GM23338 (cell line): ENCODE measurements around the gene TMEM120B. TPM values are rescaled to one million over a fixed set of nuclear protein-coding genes. Genes with fewer than 3 reads are reported as not detected.

ENCODE experiments used
- ATAC-seq: fragments of 200-7000 bp; cut with Tn5 transposase; 3 replicates; pipeline ENCODE4 v1.9.1; 2020
- DNase-seq: peaks from one replicate; pipeline ENCODE4 v3.0.0-alpha.2; 2015; ENCODE audit warnings: low spot score
- H2AFZ ChIP-seq: fragments of 200-600 bp; sonication (generic); 2 replicates; pipeline ENCODE4 v1.8.0; 2016; ENCODE audit warnings: antibody characterized with exemption, mild to moderate bottlenecking, moderate library complexity
- H3F3A ChIP-seq: fragments of 200-600 bp; sonication (generic); replicated peaks from 2 replicates; pipeline ENCODE4 v1.8.0; 2017; ENCODE audit warnings: antibody characterized with exemption, mixed run types, low read depth
- H3K27ac ChIP-seq: fragments of 200-600 bp; sonication (generic); 2 replicates; pipeline ENCODE4 v1.6.1; 2016; ENCODE audit warnings: low read depth
- H3K27me3 ChIP-seq: fragments of 200-600 bp; sonication (generic); 2 replicates; pipeline ENCODE4 v1.8.0; 2016; ENCODE audit warnings: mild to moderate bottlenecking, mixed run types, moderate library complexity; ENCODE audit not compliant: insufficient read depth
- H3K36me3 ChIP-seq: fragments of 200-600 bp; sonication (generic); 2 replicates; pipeline ENCODE4 v1.8.0; 2016; ENCODE audit warnings: mild to moderate bottlenecking; ENCODE audit not compliant: insufficient read depth
- H3K4me1 ChIP-seq: fragments of 200-600 bp; sonication (generic); 2 replicates; pipeline ENCODE4 v1.8.0; 2016; ENCODE audit warnings: mild to moderate bottlenecking, moderate library complexity; ENCODE audit not compliant: insufficient read depth
- H3K4me2 ChIP-seq: fragments of 200-600 bp; sonication (generic); 2 replicates; pipeline ENCODE4 v1.7.1; 2017; ENCODE audit warnings: mixed run types
- H3K4me3 ChIP-seq: fragments of 200-600 bp; sonication (generic); 2 replicates; pipeline ENCODE4 v1.6.1; 2016; ENCODE audit warnings: mixed run types
- H3K79me2 ChIP-seq: fragments of 200-600 bp; sonication (generic); replicated peaks from 2 replicates; pipeline ENCODE4 v1.8.0; 2017; ENCODE audit warnings: mild to moderate bottlenecking; ENCODE audit not compliant: insufficient read depth
- H3K9me2 ChIP-seq: fragments of 200-600 bp; sonication (generic); 2 replicates; pipeline ENCODE4 v1.8.0; 2017; ENCODE audit not compliant: insufficient read depth
- H4K20me1 ChIP-seq: fragments of 200-600 bp; sonication (generic); replicated peaks from 2 replicates; pipeline ENCODE4 v1.8.0; 2017; ENCODE audit warnings: mild to moderate bottlenecking; ENCODE audit not compliant: insufficient read depth
- H3K27ac Mint-ChIP-seq: 2 replicates; pipeline ENCODE4 v1.8.0; 2020; ENCODE audit warnings: inconsistent platforms, mild to moderate bottlenecking, moderate library complexity, mixed read lengths
- H3K27me3 Mint-ChIP-seq: 3 replicates; pipeline ENCODE4 v1.8.0; 2022; ENCODE audit warnings: low read depth, mild to moderate bottlenecking, moderate library complexity, mixed read lengths, inconsistent platforms; ENCODE audit not compliant: insufficient read depth, poor library complexity
- H3K36me3 Mint-ChIP-seq: 3 replicates; pipeline ENCODE4 v1.8.0; 2021; ENCODE audit warnings: low read depth, mild to moderate bottlenecking, inconsistent platforms, moderate library complexity, mixed read lengths
- H3K4me1 Mint-ChIP-seq: 3 replicates; pipeline ENCODE4 v1.8.0; 2020; ENCODE audit warnings: mild to moderate bottlenecking, inconsistent platforms, mixed read lengths
- H3K4me3 Mint-ChIP-seq: 3 replicates; pipeline ENCODE4 v1.8.0; 2021; ENCODE audit warnings: moderate library complexity, mild to moderate bottlenecking, inconsistent platforms, mixed read lengths
- H3K9me3 Mint-ChIP-seq: 3 replicates; pipeline ENCODE4 v1.8.0; 2020; ENCODE audit warnings: moderate library complexity, mild to moderate bottlenecking, inconsistent platforms, mixed read lengths
- CREB1 ChIP-seq: fragments of 250-450 bp; sonication (Bioruptor Pico); IDR thresholded peaks from 2 replicates; pipeline ENCODE4 v1.5.0; 2020; ENCODE audit warnings: low read depth, mild to moderate bottlenecking, moderate library complexity
- ETS1 ChIP-seq: IDR thresholded peaks from 2 replicates; pipeline ENCODE4 v1.6.1; 2016; ENCODE audit warnings: antibody characterized with exemption
- EZH2 ChIP-seq: fragments of 200-600 bp; sonication (generic); IDR thresholded peaks from one replicate; pipeline ENCODE4 v1.8.0; 2017; ENCODE audit warnings: antibody characterized with exemption, mild to moderate bottlenecking, low read depth; ENCODE audit not compliant: unreplicated experiment
- EZH2phosphoT487 ChIP-seq: fragments of 200-600 bp; sonication (generic); IDR thresholded peaks from one replicate; pipeline ENCODE4 v1.8.1; 2018; ENCODE audit warnings: antibody characterized with exemption; ENCODE audit not compliant: unreplicated experiment
- JUNB ChIP-seq: IDR thresholded peaks from one replicate; pipeline ENCODE4 v1.6.1; 2016; ENCODE audit warnings: antibody characterized with exemption; ENCODE audit not compliant: unreplicated experiment
- NANOG ChIP-seq: IDR thresholded peaks from 2 replicates; pipeline ENCODE4 v1.6.1; 2016; ENCODE audit warnings: antibody characterized with exemption, borderline replicate concordance
- POLR2AphosphoS5 ChIP-seq: IDR thresholded peaks from 2 replicates; pipeline ENCODE4 v1.6.1; 2016; ENCODE audit warnings: antibody characterized with exemption, low read depth
- REST ChIP-seq: IDR thresholded peaks from one replicate; pipeline ENCODE4 v1.6.1; 2018; ENCODE audit warnings: antibody characterized with exemption; ENCODE audit not compliant: unreplicated experiment
- STAT1 ChIP-seq: IDR thresholded peaks from one replicate; pipeline ENCODE4 v1.6.1; 2016; ENCODE audit warnings: antibody characterized with exemption; ENCODE audit not compliant: unreplicated experiment
- ZNF114 ChIP-seq: fragments of 250-450 bp; sonication (Bioruptor Pico); IDR thresholded peaks from 2 replicates; pipeline ENCODE4 v1.5.0; 2020; ENCODE audit warnings: mild to moderate bottlenecking, moderate library complexity
- ZNF331 ChIP-seq: fragments of 250-450 bp; sonication (Bioruptor Pico); IDR thresholded peaks from 2 replicates; pipeline ENCODE4 v1.5.0; 2020; ENCODE audit warnings: low read depth, mild to moderate bottlenecking, moderate library complexity
- ZNF462 ChIP-seq: fragments of 250-450 bp; sonication (Bioruptor Pico); IDR thresholded peaks from 2 replicates; pipeline ENCODE4 v1.5.0; 2020; ENCODE audit warnings: mild to moderate bottlenecking, moderate library complexity
- polyA plus RNA-seq: library from polyadenylated mRNA; unstranded; fragments of >200 nt; fragmentation: Nextera tagmentation; extraction: Ambion mirVana; gene quantifications from 2 replicates; pipeline ENCODE4 v1.2.1, GENCODE V29; 2016
- total RNA-seq: library from RNA; depleted of rRNA; stranded (reverse); fragments of >200 nt; shearing (Covaris generic); gene quantifications from 2 replicates; pipeline ENCODE4 v1.2.3, GENCODE V29; 2014
- TF ChIP-seq, protein P1 (sequence below), 2 experiments: fragments of 200-600 bp in 1 of 2; sonication (generic) in 1 of 2; conservative IDR thresholded peaks; 2 replicates each; pipeline versions ENCODE4 v1.5.1 to v1.6.1; 2016 to 2017; ENCODE audit warnings: antibody characterized with exemption in 2 of 2, low read depth in 2 of 2, mild to moderate bottlenecking in 2 of 2, moderate library complexity in 1 of 2

The TMEM120B gene
- total and polyA plus RNA-seq, 2 experiments from 2014 or later, result 15.0 to 36.0 TPM

DNA sequence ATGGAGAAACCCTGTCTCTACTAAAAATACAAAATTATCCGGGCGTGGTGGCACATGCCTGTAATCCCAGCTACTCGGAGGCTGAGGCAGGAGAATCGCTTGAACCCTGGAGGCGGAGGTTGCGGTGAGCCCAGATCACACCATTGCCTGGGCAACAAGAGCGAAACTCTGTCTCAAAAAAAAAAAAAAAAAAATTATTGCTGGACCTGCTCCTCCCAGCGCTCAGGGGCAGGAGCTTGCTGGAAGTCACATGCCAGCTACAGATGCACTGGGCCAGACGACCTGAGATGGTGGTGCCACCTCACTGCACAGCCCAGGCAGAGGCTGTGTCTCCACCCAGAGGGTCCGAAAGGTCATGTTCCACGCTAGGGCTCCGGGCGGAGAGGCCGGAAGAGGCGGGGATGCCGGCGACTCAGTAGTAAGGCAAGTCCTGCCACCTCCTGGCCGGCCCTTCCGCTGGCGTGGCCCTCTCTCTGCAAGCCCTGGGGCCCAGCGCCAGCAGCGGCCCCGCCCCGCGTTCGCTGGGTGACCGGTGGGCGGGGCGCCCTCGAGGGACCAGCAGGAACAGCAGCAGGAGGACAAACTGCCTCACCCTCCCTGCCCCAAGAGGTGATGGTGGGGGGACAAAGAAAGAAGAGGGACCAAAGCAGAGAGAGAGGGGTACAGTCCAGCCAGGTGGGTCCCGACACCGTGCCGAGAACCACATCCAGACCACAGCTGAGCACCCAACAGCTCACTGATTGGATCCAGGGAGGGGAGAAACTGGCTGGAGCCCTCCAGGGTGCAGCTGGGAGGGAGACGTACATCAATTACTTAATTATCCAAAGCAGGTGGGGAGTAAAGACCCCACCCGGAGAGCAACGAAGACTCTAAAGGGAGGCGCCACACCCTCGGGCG lies 84.6 kb downstream of the TMEM120B start:
- Histone ChIP-seq H4K20me1 (peaks cover 9% of the 10 kb centered on the region; the same call in 1 of the 2 replicates), H3K36me3 (no peaks in the 10 kb centered on the region), H3K27ac (peak overlapping the region; percentile 81), H3K4me2 (peak overlapping the region; percentile 82), H3K4me3 (peak overlapping the region; percentile 53), H3K9me2 (no peaks in the 10 kb centered on the region), H3K27me3 (no peaks in the 10 kb centered on the region), H3K4me1 (peaks cover 42% of the 10 kb centered on the region), H2AFZ (no peak overlapping the region), H3F3A (peaks cover 40% of the 10 kb centered on the region), H3K79me2 (peaks cover 38% of the 10 kb centered on the region)
- Mint-ChIP-seq H3K4me3 (peak overlapping the region; percentile 61), H3K36me3 (peaks cover 42% of the 10 kb centered on the region), H3K27ac (peak overlapping the region; percentile 85), H3K9me3 (peaks cover 5% of the 10 kb centered on the region; the same call in 1 of the 3 replicates), H3K4me1 (peaks cover 49% of the 10 kb centered on the region), H3K27me3 (peaks cover 41% of the 10 kb centered on the region)
- TF ChIP-seq ZNF114 (CRISPR knock-in tag) (no peak), ZNF462 (CRISPR knock-in tag) (no peak), JUNB (no peak), STAT1 (no peak), POLR2AphosphoS5 (peak; percentile 65), NANOG (no peak), ZNF331 (no peak), EZH2phosphoT487 (no peak), ETS1 (no peak), CREB1 (no peak), REST (no peak), EZH2 (no peak)
- TF ChIP-seq, protein P1, sequence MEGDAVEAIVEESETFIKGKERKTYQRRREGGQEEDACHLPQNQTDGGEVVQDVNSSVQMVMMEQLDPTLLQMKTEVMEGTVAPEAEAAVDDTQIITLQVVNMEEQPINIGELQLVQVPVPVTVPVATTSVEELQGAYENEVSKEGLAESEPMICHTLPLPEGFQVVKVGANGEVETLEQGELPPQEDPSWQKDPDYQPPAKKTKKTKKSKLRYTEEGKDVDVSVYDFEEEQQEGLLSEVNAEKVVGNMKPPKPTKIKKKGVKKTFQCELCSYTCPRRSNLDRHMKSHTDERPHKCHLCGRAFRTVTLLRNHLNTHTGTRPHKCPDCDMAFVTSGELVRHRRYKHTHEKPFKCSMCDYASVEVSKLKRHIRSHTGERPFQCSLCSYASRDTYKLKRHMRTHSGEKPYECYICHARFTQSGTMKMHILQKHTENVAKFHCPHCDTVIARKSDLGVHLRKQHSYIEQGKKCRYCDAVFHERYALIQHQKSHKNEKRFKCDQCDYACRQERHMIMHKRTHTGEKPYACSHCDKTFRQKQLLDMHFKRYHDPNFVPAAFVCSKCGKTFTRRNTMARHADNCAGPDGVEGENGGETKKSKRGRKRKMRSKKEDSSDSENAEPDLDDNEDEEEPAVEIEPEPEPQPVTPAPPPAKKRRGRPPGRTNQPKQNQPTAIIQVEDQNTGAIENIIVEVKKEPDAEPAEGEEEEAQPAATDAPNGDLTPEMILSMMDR (conservative IDR thresholded peaks at IDR 0.05; ENCODE audit: low read depth in 2 of 2), result peak; percentile 32 to 42; a peak in 3 of 4 replicates
- ATAC-seq (peak; percentile 18), DNase-seq (peak; percentile 94)
